ENCODE data around the gene MCL1.

DNA sequence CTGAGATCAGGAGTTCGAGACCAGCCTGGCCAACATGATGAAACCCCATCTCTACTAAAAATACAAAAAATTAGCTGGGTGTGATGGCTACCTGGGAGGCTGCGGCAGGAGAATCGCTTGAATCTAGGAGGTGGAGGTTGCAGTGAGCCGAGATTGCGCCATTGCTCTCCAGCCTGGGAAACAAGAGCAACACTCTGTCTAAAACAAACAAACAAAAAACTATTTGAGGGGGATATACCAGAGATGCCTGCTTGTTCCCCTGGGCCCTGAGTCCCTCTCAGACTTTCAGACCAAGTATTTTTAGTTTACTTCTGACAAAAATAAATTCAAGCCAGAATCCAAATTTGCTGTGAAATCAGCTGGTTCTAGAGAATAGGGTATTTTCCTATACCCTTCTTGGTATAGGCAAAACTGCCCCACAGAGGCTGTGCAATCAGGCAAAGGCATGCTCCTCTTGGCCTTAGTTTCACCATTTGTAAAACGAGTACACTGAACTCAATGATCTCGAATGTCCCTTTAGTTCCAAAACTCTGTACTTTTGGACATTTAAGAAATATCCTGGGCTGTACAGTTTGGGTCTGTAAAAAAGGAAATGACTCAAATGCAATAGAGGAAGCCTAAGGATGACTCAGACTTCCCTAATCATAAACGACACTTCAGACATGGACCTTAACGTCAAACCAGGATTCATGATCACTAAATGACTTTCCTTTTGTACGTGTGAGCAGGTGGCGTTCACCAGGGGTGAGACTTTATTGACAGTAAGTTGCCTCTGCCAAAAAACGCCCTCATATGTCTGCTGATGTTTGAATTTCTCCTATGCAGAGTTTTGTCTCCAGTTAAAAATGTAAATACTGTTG lies 33.9 kb upstream of the MCL1 start:
- TF ChIP-seq POLR2A (IDR thresholded peaks at IDR 0.05; ENCODE audit: low read depth, low read length) (no peak), POLR2AphosphoS5 (IDR thresholded peaks at IDR 0.05; ENCODE audit: low read depth, low read length) (no peak), PAX5 (IDR thresholded peaks at IDR 0.05; ENCODE audit: insufficient read depth, low read length, severe bottlenecking) (no peak)
